Inferior parietal cortex (tissue), 1 donor: ENCODE results near the gene CLDN6.

ENCODE experiments used
- DNase-seq: peaks from one replicate; pipeline ENCODE4 v3.0.0-alpha.2; 2016; ENCODE audit errors: extremely low spot score

CLDN6 gene

GRCh38 chr16:2971134-2971984 is 46.6 kb downstream of the CLDN6 start:
- DNase-seq, result no peak

- no peak for DNase-seq
Measured at GRCh38 chr16:2970563-2970962, 47.4 kb downstream of the CLDN6 start.

DNA sequence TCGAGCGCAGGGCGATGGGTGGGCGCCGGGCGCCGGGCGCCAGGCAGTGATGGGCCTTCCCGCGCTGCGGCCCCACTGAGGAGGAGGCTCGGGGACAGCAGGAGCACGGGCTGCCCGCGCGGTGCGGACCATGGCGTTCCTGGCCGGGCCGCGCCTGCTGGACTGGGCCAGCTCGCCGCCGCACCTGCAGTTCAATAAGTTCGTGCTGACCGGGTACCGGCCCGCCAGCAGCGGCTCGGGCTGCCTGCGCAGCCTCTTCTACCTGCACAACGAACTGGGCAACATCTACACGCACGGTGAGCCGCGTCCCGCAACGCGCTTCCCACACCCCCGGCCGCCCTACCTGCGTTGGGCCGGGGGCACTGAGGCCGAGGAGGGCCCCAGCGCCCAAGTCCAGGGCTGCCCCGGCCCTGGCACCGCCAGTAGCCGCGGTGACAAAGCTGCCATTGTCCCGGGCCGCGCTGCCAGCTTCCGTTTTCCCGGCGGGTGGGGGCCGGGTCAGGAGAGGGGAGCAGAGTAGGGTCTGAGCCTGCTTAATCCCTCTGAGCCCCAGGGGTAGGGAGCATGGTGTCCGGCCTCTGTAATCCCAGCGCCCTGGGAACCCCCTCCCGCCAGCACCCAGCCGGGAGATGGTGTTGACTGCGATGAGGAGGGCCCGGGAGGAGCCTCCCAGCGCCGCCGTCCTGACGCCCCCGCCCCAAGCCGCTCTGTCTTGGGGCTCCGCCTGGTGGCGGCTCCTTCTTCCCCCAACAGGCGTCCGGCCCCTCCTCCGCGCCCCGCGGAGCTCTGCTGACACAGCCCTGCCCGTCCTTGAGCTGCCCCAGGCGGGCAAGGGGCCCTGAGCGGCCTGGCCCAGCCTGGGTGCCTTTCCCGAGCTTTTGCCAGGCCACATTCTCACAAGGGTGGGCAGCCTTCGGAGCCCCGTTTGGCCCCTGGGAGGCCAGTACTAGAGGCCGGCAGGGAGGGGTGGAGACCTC is 48.1 kb downstream of the CLDN6 start:
- DNase-seq, result peak; percentile 50

DNA sequence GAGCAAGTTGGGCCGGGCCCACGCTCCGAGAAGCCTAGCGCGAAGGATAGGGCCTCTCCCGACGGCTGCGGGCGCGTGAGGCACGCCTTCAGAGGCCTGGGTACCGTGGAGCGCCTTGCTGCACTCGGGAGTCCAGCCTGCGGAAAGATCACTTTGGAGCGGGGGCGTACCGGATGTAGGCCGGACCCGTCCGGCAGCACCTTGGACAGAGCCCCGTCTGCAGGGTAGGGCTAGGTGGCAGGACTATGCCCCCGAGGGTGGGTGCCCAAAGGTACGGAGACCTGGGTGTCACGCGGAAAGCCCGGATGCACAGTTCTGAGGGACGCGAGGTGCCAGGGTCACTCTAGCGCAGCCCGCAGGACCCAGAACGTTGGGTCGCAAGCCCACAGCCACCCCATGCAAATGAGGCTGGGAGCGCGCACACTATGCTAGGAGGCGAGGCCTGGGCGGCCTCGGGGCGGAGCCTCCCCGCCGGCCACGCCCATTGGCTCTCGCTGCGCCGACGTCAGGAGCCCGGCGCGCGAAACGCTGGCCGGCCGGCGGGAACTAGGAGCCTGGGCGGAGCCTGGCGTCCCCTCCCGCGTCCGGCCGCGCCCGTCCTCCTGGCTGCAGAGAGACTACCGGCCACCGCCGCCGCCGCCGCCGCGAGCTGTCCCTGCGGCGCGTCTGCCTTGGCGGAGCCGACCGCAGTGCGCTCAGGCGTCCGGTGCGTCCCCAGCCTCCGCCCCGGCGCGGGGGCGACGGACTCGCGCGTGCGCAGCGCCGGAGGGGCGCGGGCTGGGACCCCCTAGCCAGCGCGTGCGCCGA is 49.0 kb downstream of the CLDN6 start, which contains the start of gene PAQR4:
Gene PAQR4 (plus strand): TSS at position 611 of the 807 bp plus-strand sequence. CDS start 327 bp downstream, outside the sequence.
- peak; percentile 89 for DNase-seq

GRCh38 chr16:2968368-2968737 is 49.6 kb downstream of the CLDN6 start:
- DNase-seq, result no peak

- no peak for DNase-seq
Measured at GRCh38 chr16:2967721-2968161, 50.2 kb downstream of the CLDN6 start.

DNA sequence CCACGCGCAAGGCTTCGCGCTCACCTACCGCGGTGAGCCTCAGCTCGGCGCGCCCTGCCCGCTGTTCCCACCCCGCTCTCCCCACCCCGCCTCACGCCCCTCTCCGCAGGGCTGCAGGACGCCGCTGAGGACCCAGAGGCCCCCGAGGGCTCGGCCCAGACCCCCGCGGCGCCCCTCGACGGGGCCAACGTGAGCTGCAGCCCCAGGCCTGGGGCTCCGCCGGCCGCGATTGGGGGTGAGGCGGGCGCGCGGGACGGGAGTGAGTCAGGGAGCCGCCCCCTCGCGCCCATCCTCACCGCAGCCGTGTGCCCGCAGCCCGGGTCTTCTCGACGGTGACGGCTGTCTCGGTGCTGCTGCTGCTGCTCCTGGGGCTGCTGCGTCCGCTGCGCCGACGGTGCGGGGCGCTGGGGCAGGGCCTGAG is 50.8 kb downstream of the CLDN6 start:
- DNase-seq, result no peak

DNA sequence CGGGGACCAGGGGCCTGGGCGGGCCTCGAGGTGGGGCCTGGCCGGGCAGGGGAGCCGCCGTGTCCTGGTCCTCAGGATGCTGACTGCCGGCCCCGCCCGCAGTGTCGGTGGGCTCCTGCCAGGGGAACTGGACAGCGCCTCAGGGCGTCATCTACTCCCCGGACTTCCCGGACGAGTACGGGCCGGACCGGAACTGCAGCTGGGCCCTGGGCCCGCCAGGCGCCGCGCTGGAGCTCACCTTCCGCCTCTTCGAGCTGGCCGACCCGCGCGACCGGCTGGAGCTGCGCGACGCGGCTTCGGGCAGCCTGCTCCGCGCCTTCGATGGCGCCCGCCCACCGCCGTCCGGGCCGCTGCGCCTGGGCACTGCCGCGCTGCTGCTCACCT is 51.2 kb downstream of the CLDN6 start:
- no peak for DNase-seq

DNA sequence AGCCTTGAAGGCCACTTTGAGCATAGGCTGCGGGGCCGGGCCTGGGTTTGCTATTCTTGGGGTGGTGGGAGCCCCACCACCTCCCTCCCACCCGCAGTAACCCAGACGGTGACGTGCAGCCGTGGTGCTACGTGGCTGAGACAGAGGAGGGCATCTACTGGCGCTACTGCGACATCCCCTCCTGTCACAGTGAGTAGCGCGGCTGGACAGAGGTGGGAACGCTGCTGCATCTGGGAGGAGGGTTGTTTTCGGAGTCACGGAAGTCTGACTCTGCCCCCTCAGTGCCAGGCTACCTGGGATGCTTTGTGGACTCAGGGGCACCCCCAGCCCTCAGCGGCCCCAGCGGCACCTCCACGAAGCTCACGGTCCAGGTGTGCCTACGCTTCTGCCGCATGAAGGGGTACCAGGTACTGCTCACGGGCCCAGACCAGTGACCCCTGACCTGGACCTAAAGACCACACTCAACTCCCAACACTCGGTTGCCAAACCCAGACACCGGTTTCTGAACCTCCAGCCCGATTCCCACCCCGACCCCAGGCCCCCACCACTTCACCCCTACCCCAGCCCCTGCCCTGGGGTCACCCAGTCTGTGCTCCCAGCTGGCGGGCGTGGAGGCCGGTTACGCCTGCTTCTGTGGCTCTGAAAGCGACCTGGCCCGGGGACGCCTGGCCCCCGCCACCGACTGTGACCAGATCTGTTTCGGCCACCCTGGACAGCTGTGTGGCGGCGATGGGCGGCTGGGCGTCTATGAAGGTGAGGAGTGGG is 51.8 kb downstream of the CLDN6 start:
- no peak for DNase-seq
